GM10266 (cell line): ENCODE data around the gene FBXO3.
A peak's percentile ranks its signal among the peaks of the same experiment; 100 is the strongest.

ENCODE experiments used
- DNase-seq: peaks from one replicate; pipeline ENCODE4 v3.0.0; 2012; ENCODE audit errors: extremely low spot score
- CTCF ChIP-seq: IDR thresholded peaks from 2 replicates; pipeline ENCODE4 v1.5.1; 2012; ENCODE audit warnings: mild to moderate bottlenecking, low read depth; ENCODE audit not compliant: control insufficient read depth, insufficient read depth; ENCODE audit errors: missing control alignments

The FBXO3 gene

GRCh38 chr11:33743291-33743690 lies 31.0 kb downstream of the FBXO3 start:
- no peak for DNase-seq
- TF ChIP-seq CTCF, result no peak

GRCh38 chr11:33742249-33742851 lies 32.0 kb downstream of the FBXO3 start:
- no peak for DNase-seq
- peak; percentile 48 for TF ChIP-seq CTCF

- no peak for DNase-seq
Measured at GRCh38 chr11:33741806-33742205, 32.5 kb downstream of the FBXO3 start.

GRCh38 chr11:33737362-33737821 lies 36.9 kb downstream of the FBXO3 start:
- TF ChIP-seq CTCF, result no peak
- DNase-seq, result no peak

More at GRCh38 chr11:33741806-33742205, 32.5 kb downstream of the FBXO3 start:
- TF ChIP-seq CTCF, result no peak

GRCh38 chr11:33736148-33736812 lies 38.0 kb downstream of the FBXO3 start, which contains the start of gene CD59:
TSS of gene CD59 (minus strand) at chr11:33736423. CDS start at chr11:33722445, 13,978 bp downstream.
- peak; percentile 81 for DNase-seq
- no peak for TF ChIP-seq CTCF

GRCh38 chr11:33735271-33736147 lies 38.8 kb downstream of the FBXO3 start:
- DNase-seq, result peak; percentile 56
- TF ChIP-seq CTCF, result no peak
